NCI-H1694 (cell line): ENCODE measurements around the gene TDRD3.

Experiments
- DNase-seq: peaks from one replicate; lab custom pipeline; 2025; lab: John Stamatoyannopoulos, UW

TDRD3 gene

DNA sequence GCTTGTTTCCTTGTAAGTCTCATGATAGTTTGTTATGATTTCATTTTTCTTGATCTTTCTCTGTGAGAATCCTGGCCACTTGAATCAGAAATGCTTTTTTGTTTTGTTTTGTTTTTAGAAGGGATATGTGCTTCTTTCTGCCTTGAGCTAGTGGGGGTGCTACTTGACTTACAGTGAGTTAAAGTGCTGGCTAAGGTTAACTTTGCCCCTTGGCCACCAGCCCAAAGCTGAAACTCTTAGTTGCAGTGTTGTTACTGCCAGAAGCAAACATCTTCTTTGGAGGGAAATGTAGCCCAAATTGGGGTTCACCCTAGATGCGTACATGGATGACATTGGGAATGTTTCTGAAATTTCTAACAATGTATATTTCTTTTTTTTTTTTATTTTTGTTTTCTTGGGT is 57.4 kb downstream of the TDRD3 start:
- no peak for DNase-seq

DNA sequence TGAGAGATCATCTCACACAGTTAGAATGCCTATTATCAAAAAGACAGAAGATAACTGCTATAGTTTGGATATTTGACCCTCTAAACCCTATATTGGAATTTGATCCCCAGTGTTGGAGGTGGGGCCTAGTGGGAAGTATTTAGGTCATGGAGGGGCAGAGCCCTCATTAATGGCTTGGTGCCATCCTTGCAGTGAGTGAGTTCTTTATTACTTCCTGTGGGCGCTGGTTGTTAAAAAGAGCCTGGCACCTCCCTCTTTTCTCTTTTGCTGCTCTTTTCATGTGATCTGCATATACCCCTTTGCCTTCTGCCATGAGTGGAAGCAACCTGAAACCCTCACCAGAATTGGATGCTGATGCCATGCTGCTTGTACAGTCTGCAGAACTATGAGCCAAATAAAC is 66.8 kb downstream of the TDRD3 start:
- DNase-seq: no peak

GRCh38 chr13:60467098-60467497 is 70.1 kb downstream of the TDRD3 start:
- no peak for DNase-seq

GRCh38 chr13:60479273-60479672 is 82.3 kb downstream of the TDRD3 start:
- no peak for DNase-seq

DNA sequence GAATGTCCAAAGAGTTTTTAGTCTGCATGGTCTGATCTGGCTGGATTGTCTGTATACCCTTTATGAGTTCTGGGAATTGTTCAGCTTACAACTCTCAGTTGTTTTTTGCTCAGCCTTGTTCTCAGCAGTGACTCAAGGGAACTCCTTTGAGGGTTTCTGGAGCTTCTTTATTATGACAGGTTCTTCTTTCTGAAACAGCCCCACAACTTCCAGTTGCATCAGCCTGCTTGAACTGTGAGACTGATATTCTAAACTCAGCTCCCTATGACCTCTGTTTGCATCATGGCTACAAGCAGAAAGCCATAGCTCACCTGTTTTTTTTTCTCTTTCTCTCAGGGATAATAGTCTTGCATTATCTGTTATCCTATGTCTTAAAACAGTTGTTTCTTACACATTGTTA is 85.0 kb downstream of the TDRD3 start:
- no peak for DNase-seq

DNA sequence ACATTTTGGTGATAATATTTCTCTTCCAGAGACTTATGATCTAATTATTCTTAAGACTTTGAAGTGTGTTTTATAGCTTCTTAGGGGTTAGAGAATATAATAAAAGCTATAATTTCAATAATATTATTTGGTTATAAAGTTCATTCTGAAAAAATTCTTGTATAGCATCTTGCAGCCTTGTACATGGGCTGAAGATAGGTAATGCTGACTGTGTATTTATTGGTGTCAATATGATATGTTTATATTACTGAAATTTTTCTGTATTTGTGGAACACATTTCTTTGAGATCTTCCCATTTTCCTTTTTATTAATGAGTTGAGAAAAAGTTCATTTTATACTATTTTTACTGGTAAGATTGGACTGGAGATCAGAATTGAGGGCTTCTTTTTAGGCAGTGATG is 87.8 kb downstream of the TDRD3 start:
- no peak for DNase-seq

- DNase-seq: no peak
These were observed 94.5 kb downstream of the TDRD3 start for GRCh38 chr13:60491531-60491930.

DNA sequence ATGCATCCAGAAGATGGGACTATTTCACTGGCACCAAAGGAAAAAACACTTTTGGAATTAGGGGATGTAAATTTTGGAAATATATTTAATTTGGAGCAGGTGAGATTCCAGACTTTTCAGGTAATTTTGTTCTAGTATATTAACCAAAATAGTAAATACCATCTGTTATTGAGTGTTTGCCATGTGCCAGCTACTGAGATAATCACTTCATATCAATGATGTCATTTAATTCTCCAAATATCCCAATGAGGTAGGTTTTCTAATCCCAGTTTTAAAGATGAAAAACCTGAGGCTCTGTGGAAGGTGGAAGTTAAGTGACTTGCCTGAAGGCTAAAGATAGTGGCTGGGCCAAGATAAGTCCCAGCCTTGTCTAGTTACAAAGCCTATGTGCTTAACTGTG is 95.2 kb downstream of the TDRD3 start:
- DNase-seq: no peak

DNA sequence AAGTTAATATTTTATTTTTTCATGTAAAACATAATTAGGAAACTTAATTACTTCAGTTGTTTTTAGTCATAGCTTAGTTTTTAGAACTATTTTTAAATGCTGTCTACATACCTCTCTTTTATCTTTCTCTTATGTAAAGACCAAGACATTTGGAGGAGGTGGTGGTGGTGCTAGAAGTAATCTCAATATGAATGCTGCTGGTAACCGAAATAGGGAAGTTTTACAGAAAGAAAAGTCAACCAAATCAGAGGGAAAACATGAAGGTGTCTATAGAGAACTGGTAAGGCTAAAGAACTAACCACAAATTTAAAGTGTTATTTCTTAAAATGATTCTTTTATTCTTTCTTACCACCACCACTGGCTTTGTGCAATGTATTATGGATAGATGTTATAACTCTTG is 97.3 kb downstream of the TDRD3 start:
- DNase-seq: no peak

DNA sequence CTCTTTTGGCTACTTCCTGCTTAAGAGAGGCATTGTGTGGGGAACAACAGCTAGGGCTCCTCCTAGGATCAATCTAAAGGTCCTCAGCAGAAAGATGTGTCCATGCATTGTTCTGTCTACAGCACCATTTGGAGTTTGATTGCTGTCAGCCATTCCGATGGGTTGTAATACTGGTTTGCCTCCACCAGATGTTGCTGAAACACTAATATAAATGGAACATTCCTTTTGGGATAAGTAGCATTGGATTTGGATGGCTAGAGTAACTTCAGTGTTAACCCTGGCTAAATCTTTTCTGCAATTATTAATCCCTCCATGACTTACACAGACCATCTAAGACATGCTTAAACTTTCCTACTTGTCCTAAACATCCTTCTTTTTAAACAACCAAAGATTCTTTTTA is 104.2 kb downstream of the TDRD3 start:
- DNase-seq: no peak

DNA sequence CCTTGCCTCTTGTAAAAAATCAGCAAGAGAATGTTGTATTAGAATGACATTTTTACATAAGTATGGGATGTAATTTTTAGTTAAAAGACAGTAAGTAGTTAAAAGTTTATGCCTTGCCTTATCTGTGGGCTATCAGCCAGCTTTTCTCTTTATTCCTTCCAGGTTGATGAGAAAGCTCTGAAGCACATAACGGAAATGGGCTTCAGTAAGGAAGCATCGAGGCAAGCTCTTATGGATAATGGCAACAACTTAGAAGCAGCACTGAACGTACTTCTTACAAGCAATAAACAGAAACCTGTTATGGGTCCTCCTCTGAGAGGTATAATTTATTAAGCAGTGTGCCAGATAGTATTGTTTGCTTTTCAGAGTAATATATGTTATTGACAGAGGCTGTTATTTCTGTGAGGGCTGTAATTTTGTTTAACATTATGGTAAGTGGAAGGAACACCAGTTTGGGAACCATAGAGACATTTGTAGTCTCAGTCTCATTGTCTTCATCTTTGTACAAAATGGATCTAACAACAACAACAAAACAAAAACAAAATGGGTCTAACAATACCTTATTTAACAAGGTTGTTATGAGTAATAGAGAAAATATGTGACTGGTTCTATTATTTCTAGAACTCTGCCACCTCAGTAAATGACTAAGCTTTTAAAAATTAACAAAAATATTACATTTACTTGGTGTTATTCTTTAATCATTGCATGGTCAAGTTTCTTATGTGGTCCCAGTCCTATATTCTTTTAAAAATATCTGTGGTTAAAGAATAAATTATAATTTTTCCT is 112.8 kb downstream of the TDRD3 start:
- no peak for DNase-seq

GRCh38 chr13:60511637-60512036 is 114.6 kb downstream of the TDRD3 start:
- no peak for DNase-seq

DNA sequence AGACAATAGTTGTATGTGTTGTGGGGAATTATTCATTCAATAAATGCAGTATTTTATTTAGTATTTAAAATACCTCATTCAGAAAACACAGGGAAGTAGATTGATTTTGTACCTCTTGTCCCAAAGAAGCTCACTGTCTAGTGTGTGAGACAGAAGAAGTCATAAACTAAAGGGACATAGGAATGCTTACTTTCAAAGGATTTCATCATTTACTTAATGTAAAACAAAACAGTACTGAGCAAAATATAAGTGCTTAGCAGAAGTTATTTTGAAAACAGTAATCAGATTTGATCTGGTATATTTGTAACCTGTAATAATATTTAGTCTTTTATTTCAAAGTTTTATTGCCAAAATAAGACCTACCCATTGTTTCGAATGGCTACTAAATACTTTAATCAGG is 117.9 kb downstream of the TDRD3 start:
- DNase-seq: no peak

- no peak for DNase-seq
These were observed 122.5 kb downstream of the TDRD3 start for GRCh38 chr13:60519496-60519895.

GRCh38 chr13:60520902-60521569 is 124.0 kb downstream of the TDRD3 start:
- no peak for DNase-seq

DNA sequence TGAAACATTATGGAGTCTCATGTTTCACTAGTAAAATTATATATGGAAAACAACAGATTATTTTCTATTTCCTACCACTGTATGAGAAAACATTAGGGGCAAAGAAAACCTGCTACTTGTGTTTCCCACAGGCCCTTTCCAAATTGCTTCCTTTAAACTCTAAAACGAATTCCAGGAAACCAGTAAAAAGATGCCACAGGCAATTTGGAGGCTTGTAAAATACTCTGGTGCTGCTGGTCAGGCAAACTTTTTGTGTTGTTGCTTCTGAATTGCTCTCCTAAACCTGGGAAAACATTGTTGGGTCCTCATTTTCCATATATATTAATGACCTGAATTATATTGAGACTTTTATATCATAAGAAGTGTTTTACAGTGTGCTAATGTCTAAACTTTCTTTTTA is 141.5 kb downstream of the TDRD3 start:
- no peak for DNase-seq

GRCh38 chr13:60540276-60540675 is 143.3 kb downstream of the TDRD3 start:
- no peak for DNase-seq

DNA sequence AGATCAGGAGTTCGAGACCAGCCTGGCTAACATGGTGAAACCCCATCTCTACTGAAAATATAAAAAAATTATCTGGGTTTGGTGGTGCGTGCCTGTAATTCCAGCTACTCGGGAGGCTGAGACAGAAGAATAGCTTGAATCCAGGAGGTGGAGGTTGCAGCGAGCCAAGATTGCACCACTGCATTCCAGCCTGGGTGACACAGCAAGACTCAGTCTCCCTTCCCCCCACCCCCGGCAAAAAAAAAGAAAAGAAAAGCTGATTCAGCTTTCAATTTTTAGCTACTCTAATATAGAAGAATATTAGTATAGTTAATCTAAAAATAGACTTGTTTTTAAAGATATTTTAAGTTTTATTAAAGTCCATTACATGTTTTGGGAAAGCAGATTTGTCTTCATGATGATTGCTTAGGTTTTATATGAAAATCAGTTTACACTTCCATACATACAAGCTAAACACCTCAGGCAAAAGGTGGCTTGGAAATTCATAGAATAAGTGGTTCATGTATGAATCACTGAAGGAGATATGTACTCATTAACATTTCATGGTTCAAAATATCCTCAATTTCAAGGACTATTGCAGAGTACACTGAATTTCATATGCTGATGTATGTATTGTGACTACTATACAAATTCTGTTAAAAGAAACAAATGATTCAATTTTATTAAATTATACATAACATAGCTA is 165.2 kb downstream of the TDRD3 start:
- no peak for DNase-seq

DNA sequence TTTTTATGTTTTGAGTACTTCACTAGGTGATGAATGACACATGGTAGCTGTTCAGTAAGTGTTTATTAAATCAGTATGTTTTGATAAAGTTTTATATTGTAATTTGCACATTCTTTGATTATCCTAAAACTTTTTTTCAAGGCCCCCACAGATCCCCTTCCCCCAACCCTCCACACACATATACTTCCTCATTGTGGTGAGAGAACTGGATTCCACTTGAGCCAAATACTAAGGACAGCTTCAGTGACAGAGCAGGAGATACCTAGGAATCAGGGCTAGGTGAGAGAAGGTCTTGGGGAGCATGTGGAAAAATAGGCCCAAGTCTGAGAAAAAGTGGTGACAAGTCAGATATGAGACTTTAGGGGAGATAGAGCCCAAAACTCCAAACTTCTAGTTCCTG is 174.6 kb downstream of the TDRD3 start:
- DNase-seq: no peak

DNA sequence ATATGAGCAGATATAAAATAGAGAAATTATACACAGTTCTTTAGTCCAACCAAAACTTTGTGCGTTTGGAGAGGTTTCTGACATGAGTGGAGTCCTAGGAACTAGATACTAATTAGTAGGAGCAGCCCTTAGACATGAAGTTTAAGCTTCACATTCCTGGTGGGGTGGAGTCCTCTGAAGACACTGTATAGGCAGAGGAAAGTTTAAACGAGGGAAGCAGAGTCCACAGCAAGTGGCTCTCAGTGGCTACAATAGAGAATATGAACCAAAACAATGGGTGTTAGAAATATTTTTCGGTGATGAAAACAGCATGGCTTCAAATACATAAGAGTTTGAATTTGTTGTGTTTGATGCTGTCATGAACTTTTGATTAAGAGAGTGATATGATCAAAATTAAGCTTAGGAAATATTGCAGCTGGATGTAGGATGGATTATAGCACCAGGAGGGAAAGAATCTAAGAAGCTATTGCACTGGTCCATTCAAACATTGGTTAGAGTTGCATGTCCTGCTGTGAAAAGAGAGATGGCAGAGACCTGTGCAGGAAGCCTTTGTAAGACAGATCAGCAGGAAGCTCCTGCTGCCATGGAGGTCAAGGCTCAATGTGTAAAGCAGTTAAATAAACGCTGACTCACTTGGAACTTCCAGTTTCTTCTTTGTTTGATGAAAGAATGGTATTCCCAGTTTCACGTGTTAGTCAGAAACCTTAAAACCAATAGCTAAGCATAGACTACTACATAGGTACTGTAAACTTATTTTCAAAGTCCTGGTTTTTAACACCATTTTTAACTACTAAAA is 175.2 kb downstream of the TDRD3 start:
- no peak for DNase-seq

DNA sequence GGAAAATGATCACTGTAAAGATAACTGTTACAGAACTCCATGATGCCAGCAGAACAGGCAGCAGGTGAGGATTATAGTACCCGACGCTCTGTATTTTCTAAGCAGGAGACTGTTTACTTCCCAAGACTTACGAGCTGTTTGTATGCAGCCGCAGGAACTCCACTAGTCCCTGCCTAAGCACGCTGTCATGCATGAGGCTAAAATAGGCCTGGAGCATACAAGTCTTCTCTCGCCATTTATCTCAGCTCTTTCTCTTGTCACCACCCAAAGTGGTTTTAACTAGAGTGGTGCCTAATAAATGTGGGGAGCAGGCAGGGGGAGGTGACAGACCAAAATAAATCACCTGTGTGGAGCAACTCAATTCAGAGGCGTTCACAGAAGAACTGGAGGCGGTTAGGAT is 175.8 kb downstream of the TDRD3 start:
- DNase-seq: no peak

DNA sequence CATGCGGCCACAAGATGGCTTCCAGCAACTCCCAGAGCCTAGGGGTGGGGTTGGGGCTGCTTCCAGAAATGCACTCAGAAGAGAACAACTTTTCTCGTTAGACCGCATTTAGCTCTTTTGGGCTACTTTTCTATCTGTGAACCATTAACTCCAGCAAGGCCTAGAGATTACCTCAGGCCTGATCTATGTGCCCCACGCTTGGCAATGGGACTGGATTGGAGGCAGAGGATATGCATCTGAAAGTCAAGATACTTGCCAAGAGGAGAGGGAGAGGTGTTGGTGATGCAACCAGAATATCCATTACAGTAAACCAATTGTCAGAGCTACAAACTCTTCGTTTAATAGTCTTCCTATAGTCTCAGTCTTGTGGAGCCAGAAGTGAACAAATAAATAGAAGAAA is 177.7 kb downstream of the TDRD3 start:
- DNase-seq: no peak
